GM19023 (cell line): ENCODE data around the gene NUP155.
"Not testable (repeated sequence)": the region's sequence is repeated elsewhere in the genome, so short reads cannot be mapped to it uniquely, and the experiment has no call there.

Experiments
- ATAC-seq: cut with Tn5 transposase; IDR thresholded peaks from one replicate; pipeline ENCODE4 v1.9.1; 2021; ENCODE audit warnings: mild to moderate bottlenecking, moderate library complexity; ENCODE audit not compliant: unreplicated experiment

The NUP155 gene

DNA sequence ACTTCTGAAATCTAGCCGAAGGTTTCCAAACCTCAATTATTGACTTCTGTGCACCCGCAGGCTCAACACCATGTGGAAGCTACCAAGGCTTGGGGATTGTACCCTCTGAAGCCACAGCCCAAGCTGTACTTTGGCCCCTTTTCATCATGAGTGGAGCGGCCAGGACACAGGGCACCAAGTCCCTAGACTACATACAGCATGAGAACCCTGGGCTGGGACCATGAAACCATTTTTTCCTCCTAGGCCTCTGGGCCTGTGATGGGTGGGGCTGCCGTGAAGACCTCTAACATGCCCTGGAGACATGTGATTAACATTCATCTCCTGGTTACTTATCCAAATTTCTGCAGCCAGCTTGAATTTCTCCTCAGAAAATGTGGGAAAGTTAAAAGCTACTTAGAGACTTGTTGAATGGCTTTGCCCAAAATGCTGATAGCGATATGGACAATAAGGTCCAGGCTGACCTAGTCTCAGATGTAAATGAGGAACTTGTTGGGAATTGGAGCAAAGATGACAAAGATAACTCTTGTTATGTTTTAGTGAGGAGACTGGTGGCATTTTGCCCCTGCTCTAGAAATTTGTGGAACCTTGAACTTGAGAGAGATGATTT, 87.6 kb downstream of the NUP155 start:
- ATAC-seq: no peak

GRCh38 chr5:37275511-37275910, 95.4 kb downstream of the NUP155 start:
- ATAC-seq: no peak

DNA sequence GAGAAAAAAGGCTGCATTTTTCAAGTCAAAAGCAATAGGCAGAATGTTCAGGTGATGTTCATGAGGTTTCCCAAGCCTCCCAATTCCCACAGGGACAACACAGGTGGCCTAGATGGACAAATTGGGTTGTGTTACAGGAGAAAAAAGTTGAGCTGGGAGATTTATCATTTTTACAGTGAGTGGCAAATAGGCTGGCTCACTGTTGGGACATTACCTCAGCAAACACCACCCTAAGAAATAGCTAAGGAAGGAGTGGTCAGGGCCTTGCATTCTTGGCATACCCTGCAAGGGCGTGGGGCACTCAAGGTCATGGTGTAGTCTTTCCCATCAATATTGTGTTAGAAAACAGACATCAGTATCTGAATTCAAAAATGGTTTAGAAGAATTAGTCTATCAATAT, 98.4 kb downstream of the NUP155 start:
- no peak for ATAC-seq

DNA sequence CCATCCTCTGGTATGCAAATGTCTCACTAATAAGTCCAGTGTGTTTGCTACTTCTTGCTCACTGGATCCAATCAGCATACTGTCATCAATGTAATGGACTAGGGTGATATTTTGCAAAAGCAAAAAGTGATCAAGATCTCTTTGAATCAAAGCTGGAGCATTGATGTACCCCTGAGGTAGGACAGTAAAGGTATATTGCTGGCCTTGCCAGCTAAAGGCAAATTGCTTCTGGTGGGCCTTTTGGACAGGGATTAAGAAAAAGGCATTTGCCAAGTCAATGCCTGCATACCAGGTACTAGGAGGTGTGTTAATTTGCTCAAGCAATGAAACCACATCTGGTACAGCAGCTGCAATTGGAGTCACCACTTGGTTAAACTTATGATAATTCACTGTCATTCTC, 102.8 kb downstream of the NUP155 start:
- ATAC-seq: not testable (repeated sequence)

- ATAC-seq: no peak
Measured at GRCh38 chr5:37255774-37256358, 115.0 kb downstream of the NUP155 start.

DNA sequence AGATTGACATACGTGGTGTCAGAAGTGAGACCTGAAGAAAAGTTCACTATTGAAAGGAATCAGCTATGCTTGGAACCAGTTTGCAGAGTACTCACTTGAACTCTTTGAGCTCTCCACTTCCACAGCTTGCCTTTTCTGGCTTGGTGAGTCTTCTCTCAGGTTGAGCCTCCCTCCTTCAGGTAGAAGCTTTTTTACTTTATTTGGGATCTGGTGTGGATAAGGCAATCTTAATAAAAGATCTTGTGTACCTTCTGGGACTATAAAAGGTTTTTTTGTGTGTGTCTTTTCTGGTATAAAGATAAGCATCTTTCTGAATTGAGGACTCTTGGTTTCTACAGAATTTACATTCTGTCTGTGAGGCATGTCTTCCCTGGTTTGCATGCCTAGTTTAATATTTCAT, 116.3 kb downstream of the NUP155 start:
- no peak for ATAC-seq

DNA sequence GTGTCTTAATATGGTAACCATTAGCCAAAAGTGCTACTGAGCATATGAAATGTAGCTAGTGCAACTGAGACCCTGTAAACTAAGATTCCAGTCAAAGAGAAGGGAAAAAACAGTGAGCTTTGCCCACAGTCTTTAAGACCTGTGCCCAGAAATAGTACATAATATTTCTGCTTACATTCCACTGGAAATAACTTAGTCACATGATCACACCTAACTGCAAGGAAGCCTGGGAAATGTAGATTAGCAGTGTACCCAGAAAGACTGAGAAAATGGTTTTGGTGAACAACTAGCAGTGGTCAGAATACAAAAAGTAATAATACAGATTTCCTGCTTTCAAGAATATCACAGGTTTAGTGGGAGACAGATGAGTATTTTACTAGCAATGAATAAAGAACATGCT, 119.2 kb downstream of the NUP155 start:
- ATAC-seq: no peak

- no peak for ATAC-seq
Measured at GRCh38 chr5:37249815-37250164, 121.1 kb downstream of the NUP155 start.

- ATAC-seq: peak; percentile 89
Measured at GRCh38 chr5:37248970-37249814, 121.7 kb downstream of the NUP155 start, which contains the start of gene CPLANE1. CPLANE1 (minus strand) TSS chr5:37249376; CDS start chr5:37247698, 1,678 bp downstream.

DNA sequence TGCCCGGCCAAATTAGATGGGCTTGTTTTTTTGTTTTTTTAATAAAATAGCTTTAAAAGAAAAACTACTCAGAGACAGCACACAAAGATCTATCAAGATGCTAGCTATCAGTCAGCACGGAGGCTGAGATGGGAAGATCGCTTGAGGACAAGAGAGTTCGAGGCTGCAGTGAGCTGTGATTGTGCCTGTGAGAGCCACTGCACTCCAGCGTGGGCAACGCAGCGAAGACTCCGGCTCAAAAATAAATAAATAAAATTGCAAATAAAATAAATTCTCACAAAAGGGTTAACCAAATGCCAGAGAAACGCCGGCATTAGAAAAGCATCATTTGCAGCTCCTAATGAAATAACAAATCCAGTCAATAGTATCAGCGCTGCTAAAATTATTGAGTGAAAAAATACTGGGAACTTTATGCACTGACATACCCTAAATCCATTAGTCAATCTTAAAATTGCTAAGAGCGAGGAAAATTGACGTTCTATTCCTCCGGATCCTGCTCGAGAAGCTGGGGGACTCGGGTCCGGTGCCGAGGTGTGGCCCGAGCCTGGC, 122.4 kb downstream of the NUP155 start:
- ATAC-seq: no peak

GRCh38 chr5:37247496-37247895, 123.4 kb downstream of the NUP155 start:
- ATAC-seq: no peak

DNA sequence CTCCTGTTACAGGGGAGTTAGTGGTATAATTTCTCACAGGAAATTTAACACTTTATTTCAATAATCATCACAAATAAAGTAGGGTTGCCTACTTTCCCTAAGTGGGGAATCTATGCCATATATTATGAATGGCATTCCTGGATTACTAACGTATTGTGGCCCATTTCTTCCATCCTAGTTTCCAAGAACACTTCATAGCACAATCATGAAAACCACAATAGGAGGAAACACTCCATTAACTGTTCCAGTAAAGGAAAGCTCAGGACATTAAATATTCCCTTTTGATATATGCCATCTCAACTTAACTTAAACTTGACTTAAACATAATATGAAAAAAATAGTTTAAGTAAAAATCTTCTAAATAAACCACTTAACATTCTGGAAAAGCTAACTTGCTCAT, 123.9 kb downstream of the NUP155 start:
- no peak for ATAC-seq
